Measurements from ENCODE around the gene AFDN.

Gene AFDN

DNA sequence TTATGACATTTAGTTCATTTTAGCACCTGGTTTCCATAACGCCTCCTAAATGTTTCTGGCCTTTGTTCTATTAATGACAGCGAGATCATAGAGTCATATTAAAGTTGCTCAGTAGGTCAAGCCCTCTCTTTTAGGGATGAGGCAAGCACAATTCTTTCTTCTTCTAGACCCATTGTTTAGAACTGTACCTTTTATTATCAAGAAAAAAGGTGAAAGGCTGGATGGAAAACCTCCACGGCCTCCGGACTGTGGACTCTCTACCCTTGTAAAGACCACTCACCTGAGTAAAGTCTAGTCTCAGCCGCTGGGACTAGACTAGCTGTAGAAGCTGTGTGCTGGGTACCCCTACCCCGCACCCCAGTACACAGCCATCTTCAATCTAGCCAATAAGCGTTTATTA, 6.0 kb upstream of the AFDN start:
- DNase-seq, result no peak

DNA sequence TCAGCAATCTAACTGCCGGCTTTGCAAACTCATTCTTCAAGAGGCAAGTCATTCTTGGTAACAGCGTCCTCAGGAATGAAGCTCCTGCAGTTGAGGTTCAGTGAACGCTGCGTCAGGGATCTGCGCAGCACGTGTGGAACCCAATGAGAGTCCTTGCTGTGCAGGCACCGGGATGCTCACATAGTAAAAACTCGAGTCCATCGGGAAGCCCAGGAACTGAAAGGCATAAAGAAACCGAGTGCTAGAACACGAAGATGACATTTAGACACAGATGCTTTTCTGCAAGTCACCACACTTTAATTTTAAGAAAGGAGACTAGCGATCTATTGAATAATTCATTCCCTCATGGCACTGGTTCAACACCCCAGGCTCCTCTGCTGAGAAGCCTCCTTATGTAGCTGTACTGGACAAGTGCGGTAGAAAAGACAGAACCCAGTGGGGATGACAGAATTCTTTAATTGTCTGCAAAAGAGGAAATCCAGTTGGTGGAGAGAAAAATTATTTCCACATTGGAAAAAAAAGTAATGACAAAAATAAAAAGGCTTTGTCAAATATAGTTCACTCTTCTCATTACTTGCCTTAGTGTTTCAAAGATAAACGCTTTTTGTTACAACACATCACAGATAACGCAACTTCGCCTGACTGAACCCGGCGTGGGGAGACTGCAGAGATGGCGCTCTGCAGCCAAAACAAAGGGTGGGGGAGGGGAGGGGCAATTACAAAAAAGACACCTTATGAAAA, 1.9 kb upstream of the AFDN start:
- DNase-seq, result no peak

DNA sequence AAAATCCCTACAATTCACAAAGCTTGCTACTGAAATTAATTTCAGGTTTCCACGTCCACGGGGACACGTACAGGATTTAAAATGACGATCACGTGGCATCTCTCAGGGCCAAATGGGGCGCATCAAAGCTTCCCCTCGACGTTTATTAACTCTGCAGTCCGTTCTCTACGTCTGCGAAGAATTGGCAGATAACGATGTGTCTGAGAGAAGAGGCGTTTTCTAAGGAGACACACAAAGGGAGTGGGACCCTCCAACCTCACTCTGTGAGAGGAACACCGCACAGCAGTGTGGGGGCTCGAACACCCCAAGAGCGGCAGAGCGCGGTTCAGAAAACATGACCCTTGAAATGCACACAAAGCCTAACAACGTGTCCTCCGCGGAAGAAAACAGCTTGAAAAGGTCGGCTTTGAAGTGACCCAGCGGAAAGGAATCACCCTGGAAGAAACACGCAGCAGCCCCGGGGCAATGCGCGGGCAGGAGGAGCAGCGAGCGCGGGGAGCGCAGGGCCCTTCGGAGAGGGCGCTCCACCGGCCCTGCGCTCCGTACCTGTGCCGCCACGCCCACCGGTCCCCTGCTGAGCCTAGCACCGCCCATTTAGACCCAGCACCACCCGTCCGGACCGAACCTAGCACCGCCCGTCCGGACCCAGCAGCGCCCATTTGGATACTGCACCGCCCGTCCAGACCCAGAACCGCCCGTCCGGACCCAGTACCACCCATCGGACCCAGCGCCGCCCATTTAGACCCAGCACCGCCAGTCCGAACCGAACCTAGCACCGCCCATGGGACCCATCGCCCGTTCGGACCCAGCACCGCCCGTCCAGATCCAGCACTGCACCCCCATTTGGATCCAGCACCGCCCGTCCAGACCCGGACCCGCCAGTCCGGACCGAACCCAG, 1.1 kb upstream of the AFDN start:
- DNase-seq, result no peak

DNA sequence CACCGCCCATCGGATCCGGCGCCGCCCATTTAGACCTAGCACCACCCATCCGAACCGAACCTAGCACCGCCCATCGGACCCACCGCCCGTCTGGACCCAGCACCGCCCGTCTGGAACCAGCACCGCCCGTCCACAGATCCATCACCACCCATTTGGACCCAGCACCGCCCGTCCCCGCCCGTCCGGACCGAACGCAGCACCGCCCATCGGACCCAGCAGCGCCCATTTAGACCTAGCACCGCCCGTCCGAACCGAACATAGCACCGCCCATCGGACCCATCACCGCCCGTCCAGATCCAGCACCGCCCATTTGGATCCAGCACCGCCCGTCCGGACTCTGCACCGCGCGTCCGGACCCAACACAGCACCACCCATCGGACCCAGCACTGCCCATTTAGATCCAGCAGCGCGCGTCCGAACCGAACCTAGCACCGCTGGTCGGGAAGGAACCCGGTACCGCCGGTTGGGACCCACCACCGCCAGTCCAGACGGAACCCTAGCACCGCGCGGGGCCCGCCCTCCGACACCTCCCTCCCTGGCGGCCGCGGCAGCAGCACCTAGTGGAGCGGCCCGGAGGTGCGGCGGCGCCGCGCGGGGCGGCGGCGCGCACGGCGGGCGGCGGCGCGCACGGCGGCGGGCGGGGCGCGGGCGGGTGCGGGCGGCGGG, 348 bp upstream of the AFDN start:
- no peak for DNase-seq

DNA sequence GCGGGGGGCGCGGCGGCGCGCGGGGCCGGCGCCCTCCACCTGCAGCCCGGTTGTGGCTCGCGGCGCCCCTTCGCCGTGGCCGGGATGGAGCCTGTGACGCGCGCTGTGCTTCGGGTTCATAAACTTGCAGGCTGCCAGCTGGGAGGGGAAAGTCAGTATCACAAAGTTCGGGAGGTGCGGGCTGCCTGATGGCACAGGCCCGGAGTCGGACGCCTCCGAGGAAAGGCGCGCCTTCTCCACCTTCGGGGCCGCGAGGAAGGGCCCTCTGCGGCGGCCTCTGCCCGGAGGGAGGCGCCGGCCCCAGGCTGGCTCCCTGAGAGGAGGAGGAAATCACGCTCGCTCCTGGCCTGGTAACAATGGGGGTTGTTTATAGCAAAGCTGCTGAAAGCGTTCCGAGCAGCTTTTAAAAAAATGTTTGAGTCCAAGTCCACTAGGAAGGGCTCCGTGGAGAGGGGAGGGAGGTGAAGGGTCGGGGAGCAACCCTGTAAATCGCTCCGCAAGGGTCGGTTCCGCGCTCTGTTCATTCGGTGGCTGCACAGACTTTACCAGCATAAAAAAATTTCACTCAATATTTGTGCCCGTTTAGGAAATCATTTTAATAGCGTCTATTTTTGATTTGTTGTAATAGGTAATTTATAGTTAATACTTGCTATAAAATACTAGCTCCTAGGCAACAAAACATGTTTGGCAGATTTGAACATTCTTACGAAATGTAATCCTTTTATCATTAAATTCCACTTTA, 1.0 kb downstream of the AFDN start:
- DNase-seq, result no peak

DNA sequence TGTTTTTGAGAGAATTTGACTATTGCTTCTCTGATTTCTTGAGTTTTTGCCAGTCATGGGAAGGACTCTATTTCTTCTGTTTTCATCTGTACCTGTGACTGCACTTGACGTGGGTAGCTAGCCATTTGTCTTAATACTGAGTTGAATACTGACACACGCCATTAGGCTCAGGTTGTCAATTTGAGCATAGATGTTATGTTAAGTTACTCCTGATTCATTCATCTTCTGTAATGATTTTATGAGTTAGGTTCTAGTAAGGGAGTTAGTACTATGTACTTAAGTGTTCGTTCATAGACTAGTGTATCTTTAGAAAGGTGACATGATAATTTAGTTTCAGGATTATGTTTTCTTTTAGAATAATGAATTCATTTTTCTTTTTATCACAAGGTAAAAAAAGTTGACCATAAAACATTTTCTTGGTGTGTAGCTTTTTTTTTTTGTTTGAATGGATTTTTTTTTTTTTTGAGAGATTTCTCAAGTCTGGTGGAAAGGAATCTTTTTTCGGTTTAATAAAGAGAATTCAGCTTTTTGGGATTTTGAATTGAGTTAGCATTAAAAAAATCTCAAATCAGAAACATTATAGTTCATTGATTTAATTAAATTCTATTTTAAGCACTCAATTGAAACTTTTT, 1.7 kb downstream of the AFDN start:
- no peak for DNase-seq

DNA sequence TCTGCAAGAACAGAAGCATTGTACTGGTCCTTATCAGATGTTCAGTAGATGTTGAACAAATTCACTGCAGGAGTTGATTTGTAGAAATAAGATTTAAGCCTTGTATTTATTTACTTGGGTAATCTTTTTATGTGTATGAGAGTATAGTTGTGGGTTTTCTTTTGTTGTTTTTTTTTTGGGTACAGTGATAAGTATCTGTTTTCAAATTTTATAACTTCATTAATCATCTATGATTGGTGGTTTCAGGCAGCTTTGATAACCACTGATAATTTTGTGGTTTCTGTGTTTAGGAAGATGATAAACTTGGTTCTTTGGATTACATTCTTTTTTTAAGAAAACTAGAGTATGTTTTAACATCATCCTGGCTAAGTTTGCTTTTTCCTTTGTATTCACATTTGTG, 2.8 kb downstream of the AFDN start:
- no peak for DNase-seq

DNA sequence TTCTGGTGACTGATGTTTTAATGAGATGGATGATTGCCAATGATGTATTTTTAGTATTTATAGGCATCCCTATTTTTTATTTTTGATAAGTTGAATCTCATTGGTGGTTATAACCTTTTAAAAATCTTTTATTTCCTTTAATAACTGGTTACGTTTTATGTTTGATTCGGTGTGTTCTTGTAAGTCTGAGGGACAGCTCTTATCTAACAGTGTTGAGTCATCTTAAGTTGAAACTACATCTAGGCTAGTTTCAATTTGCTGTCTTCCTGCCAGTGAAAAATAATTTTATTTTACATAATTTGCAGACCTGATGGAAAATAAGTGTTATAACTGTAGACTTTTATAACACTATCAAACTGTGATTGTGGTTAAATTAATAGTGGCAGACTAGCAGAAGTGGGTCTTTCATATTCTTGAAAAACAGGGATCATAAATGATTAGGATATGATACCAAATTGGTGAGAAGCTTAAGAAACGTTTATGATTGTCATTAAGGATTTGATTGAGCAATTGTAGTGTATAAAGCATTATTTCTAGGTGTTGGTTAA, 4.6 kb downstream of the AFDN start:
- DNase-seq, result no peak

DNA sequence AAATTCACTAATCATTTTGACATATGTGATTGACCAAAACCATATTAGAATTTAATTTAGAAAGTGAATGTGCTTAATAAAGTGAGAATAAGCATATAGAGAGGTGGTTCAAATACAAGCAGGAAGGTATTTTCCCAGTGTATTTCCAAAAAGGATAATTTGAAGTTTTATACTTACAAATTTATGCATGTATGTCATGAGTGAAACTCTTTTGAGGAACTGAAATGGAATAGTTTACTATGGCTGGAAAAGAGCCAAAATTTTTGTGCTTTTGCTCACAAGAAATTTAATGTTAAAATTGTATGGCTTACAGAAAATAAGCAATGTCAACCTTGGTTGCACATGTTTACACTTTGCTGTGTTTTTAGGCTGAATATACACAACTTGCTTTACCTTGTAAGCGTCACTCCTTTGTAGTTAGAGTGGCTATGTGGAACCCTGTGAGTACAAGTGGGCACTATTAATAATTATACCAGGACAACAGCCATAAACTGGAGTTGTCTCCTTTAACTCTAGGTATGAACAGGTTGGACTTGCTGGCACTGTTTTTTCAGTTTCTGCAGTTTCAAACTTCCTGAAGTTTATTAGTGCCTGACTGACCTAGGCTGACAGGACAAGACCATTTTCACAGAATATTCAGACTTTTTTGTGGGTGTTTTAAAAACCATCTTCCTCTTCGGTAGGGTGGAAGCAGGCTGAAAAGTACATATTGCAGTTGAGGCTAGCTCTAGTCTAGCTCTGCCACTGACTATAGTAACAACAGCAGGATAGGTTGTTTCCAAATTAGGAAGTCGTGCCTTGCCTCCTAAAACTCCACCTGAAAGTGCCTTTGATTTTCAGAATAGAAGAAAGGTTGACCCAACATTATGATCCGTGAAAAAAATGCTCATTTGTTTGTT, 6.0 kb downstream of the AFDN start:
- DNase-seq, result no peak

DNA sequence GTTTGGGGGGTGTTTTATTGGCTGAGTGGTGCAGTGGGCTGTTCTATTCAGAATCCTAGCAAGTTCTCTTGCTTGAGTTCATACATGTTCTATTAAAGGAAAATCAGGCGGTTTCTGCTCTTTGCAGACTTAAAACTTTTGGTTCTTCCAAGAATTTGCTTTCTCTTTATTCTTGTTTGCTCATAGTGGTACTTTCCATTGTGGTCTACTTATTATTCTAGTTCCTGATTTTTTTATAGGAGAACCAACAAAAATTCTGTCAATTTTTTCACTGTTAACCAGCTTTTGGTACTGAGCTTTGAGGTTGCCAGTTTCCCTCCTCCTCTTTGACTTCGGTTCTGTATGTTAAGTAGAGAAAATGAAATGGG, 6.7 kb downstream of the AFDN start:
- no peak for DNase-seq

DNA sequence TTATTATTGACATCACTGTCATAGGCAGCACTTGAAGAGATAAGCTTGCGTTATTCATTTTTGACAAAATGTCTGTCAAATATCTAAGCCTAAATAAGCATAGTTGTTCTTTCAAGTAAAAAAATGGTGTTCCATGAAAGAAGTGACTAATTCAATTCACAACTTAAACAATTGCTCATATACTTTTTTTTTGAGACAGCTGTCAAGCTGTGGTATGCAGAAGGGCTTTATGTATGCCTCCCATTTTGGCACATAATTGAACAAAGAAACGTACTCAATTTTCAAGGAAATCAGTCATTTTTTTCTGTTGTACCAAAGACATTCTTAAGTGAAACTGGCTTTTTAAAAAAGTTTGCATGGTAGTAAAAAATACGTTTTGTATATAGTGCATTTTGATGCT, 8.5 kb downstream of the AFDN start:
- DNase-seq, result no peak

DNA sequence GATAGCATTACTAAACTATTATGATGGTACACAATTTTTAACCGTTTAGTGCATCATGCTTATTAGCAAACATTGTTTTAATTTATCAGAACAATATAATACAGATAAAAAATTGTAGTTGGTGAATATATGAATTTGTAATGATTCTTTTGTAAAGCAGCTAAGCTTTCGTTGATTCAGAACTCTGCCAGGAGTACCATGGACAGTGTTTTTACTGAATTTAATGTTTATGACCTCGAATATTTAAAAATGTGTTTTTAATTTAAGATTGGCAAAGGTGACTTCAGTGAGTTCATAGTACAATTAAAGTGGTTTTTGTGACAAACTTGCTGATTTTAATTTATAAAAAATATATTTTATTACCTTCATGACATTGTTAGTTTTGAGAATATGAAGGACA, 10.0 kb downstream of the AFDN start:
- no peak for DNase-seq

DNA sequence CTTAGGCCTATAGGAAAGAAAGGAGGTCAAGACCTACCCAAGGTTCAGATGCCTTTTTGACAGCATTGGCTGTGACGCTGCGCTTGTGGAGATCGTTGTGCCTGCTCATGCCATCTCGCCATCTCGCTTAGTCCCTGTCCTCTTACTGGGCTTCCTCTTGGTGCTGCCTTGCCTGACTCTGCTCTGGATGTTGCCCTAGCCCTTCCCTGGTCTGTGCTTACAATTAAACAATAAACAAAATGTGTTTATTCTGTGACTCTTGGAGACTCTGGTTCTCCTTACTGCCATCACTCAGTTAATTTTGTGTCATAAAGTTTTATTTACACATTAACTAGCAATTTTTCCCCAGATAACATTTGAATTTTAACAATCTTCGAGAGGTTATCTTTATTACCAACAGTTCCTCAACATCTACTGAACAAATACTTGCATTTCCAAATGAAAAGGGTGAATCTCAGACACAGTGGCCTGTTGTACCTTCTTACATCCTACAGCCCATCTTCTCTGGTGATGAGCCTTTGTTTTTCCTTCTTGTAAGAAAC, 11.6 kb downstream of the AFDN start:
- DNase-seq, result no peak

DNA sequence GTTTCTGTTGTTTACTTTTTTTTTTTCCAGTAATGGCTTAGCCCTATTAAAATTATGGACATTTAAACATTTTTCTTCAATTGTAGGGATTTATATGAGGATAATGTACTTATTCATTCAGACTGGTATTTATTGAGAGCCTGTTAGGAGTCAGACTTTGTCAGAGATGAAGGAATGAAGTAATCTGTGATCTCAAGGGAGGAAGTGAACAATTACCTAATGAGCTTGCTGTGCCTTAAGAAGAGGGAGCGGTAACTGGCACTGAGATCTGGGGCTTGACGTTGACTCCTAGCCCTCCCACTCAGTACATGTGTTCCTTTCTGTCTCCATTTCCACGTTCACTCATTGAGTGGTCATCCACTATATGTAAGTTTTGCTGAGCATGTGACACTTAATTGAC, 12.6 kb downstream of the AFDN start:
- DNase-seq, result no peak

DNA sequence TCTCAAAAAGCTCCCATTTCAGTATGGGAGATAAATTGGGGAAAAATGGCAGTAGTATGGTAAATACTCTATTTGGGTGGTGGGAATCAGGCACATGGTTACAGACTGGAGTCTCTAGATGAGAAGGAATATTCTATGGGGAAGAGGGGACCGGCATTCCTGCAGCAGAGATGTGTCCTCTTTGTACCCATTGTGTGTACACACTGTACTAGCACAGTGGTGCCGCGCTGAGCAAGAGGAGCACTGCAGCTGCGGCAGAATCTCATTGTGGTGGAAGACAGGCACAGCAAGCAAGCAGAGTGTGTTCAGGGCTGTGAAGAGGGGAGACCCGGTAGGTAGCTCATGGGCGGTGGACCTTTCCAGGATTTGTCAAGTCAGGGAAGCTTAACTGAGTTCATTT, 13.0 kb downstream of the AFDN start:
- no peak for DNase-seq

DNA sequence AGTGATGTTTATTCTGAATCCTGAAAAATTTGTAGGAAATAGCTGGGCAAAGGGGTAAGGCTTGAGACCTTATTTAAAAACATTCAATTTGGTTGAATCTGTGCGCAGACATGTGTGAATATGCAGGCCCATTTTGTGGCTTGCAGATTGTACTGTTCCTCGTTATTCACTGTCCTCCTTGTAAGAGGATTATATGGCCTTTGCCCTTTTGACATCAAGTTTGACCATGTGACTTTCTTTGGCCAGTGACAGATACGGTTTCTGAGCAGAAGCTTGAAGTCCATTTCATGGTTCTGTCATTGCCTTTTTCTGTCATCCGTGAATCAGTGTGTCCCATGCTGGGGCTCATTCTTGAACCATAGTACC, 13.4 kb downstream of the AFDN start:
- DNase-seq, result no peak

DNA sequence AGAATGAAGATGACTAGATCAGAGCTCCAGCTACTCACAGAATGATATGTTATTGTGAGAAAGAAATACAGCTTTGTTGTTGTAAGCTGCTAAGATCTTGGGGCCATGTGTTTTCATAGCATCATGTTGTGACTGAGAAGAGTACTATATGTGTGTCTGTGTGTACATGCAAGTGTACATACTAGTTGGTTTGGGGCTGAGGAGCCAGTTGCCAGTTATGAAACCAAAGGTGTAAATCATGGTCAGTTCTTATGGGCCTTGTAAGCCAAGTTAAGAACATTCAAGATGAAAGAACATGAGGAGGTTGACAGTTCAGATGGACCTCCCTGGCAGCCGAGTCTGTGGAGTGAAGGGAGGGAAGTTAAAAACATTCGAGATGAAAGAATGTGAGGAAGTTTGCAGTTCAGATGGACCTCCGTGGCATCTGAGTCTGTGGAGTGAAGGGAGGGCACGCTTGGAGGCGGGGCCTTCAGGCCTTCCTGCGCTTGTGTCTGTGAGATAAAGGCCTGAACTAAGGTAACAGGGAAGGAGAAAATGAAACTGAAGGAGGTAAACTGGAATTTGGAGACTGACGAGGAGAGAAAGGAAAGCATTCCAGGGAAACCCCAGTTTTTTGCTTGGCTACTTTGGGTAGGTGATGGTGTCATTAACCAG, 13.9 kb downstream of the AFDN start:
- DNase-seq, result no peak

DNA sequence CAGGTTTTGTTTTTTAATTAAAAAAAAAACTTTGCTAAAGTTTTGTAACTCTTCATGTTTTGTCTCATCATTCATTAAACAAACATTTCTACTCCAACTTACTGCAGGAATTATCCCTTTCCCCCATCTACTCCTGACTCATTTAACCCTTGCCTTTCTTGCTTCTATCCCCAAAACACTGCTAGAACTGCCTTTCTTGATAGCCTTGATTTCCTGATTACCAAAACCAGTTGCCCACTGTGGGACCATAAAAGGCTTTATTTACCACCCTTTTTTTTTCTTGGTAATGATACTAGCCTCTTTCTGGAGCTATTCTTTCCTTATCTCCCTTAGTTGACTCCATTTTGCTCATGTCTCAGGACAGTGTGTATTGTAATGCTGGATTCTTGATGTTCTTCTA, 15.3 kb downstream of the AFDN start:
- DNase-seq, result no peak

DNA sequence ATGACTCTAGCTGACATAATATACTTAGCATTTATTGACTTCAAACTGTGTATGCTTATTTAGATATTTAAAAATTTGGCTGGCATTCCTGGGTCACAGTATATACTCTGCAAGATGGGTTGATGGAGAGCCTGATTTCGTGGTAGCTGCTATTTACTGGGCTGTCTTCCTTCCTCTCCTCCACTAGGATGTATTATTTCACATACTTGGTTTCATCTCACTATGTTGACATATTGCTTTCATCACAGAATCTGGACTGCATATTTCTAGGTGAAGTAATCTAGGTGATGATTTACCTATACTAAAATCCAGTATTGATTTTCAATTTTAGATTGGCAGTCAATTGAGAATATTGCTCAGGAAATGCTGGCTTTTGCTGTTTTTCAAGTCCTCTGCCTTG, 15.7 kb downstream of the AFDN start:
- DNase-seq, result no peak

DNA sequence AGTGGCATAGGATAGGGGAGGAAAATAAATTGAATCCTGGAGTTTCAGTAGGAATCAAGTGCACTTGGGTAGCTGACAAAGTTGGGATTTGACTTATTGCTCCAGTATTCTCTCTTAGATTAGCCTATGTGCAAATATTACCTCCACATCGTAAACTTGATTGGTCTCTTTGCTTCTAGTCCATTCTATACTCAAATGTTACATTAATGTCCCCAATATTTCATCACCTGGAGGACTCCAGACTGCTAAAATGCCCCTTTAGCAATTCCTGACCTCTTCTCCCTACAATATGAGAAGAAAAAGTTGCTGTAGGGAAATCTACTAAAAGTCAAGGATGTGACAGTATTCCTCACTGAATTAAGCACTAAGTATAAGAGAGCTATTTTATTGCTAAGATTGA, 16.3 kb downstream of the AFDN start:
- DNase-seq, result no peak

DNA sequence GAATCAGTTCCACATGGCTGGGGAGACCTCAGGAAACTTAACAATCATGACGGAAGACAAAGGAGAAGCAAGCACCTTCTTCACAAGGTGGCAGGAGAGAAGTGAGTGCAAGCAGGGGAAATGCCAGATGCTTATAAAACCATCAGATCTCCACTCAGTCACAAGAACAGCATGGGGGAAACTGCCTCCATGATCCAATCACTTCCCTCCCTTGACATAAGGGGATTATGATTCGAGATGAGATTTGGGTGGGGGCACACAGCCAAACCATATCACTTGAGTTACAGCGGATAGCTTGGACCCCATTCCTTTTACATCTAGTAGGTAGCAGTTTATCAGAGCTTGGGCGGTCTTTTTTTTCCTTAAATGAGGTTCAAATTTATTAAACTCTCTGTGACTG, 19.1 kb downstream of the AFDN start:
- no peak for DNase-seq
